SU-DHL-6 (cell line): ENCODE data around the gene SMAD3.
A peak's percentile ranks its signal among the peaks of the same experiment; 100 is the strongest.

Experiments used
- H2AFZ ChIP-seq: fragments of 200-600 bp; sonication (generic); 2 replicates; pipeline ENCODE4 v1.6.1; 2014; ENCODE audit warnings: low read depth, mild to moderate bottlenecking, moderate library complexity, mixed read lengths, antibody characterized with exemption, low read length; ENCODE audit not compliant: severe bottlenecking
- H3F3A ChIP-seq: fragments of 200-600 bp; shearing (Covaris generic); 2 replicates; pipeline ENCODE4 v1.6.0; 2016; ENCODE audit warnings: antibody characterized with exemption, mild to moderate bottlenecking; ENCODE audit not compliant: insufficient read depth
- H3K27ac ChIP-seq: fragments of 200-600 bp; sonication (generic); 2 replicates; pipeline ENCODE4 v1.5.1; 2016; ENCODE audit warnings: low read depth, mild to moderate bottlenecking, low read length, moderate library complexity, mixed read lengths
- H3K27me3 ChIP-seq: fragments of 200-600 bp; sonication (generic), shearing (Covaris generic); 2 replicates; pipeline ENCODE4 v1.6.0; 2014; ENCODE audit warnings: mild to moderate bottlenecking, low read length
- H3K36me3 ChIP-seq: fragments of 200-600 bp; sonication (generic); 2 replicates; pipeline ENCODE4 v1.6.1; 2014; ENCODE audit warnings: mild to moderate bottlenecking, low read length, mixed read lengths
- H3K4me2 ChIP-seq: fragments of 300-600, 200-600 bp; shearing (Covaris generic), sonication (generic); 2 replicates; pipeline ENCODE4 v1.6.0; 2014; ENCODE audit warnings: low read length, low read depth, mild to moderate bottlenecking; ENCODE audit not compliant: poor library complexity, severe bottlenecking
- H3K4me3 ChIP-seq: fragments of 200-600 bp; sonication (generic); 2 replicates; pipeline ENCODE4 v1.5.1; 2014; ENCODE audit warnings: antibody characterized with exemption, low read length, mild to moderate bottlenecking, mixed read lengths; ENCODE audit not compliant: insufficient read depth, poor library complexity, severe bottlenecking
- H3K79me2 ChIP-seq: fragments of 200-600 bp; sonication (generic); 2 replicates; pipeline ENCODE4 v1.6.1; 2014; ENCODE audit warnings: mild to moderate bottlenecking, low read length, moderate library complexity; ENCODE audit not compliant: insufficient read depth
- H3K9ac ChIP-seq: fragments of 200-600 bp; sonication (generic); 2 replicates; pipeline ENCODE4 v1.7.0; 2014; ENCODE audit warnings: mild to moderate bottlenecking, low read length
- H3K9me2 ChIP-seq: fragments of 200-600 bp; sonication (generic); replicated peaks from 2 replicates; pipeline ENCODE4 v1.6.1; 2014; ENCODE audit warnings: low read length; ENCODE audit not compliant: insufficient read depth
- H3K9me3 ChIP-seq: fragments of 200-600 bp; sonication (generic); 2 replicates; pipeline ENCODE4 v1.6.1; 2014; ENCODE audit warnings: low read length, mixed read lengths; ENCODE audit not compliant: insufficient read depth
- H4K20me1 ChIP-seq: fragments of 200-600 bp; sonication (generic); 2 replicates; pipeline ENCODE4 v1.6.1; 2014; ENCODE audit warnings: low read depth, mild to moderate bottlenecking, antibody characterized with exemption, low read length, moderate library complexity, mixed read lengths
- CTCF ChIP-seq: fragments of 200-600 bp; sonication (generic); IDR thresholded peaks from one replicate; pipeline ENCODE4 v1.5.1; 2017; ENCODE audit warnings: antibody characterized with exemption, mild to moderate bottlenecking, low read length, moderate library complexity; ENCODE audit not compliant: insufficient read depth, poor library complexity, severe bottlenecking
- EZH2phosphoT487 ChIP-seq: fragments of 200-600 bp; sonication (generic), shearing (Covaris generic); conservative IDR thresholded peaks from 2 replicates; pipeline ENCODE4 v1.6.1; 2018; ENCODE audit warnings: mild to moderate bottlenecking, antibody characterized with exemption, low read length, moderate library complexity, mixed read lengths

SMAD3 gene

DNA sequence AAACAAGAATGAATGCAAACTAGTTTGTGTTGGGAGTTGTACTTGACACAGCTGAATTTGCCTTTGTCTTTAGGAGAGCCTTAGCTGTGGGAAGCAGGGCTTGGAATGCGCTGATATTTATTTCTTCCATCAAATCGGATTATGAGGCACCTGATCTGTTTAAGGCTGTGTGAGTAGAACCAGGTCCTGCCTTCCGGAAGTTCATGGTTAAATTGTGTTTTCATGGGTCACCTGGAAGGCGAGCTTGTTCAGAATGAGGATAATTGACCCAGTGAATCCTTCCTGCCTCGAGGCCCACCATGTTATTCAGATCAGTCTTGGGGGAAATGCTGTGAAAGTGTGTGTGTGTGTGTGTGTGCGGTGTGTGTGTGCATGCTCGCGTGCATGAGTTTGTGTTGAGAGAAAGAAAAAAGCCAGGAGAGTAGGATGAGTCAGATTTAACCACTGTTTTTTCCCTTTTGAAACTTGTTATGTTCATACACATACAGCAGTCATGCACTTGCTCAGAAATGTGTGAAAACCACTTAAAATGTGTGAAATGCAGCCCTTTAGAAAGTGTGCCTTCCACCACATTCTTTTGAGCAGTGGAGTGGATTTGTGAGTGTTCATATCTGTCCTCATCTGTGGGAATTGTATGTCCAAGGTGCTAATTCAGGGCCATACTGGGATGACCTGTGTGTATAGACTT lies 36.7 kb downstream of the SMAD3 start:
- peak overlapping the region; percentile 47 for H3K9ac ChIP-seq
- H3K27me3 ChIP-seq = no peaks in the 10 kb centered on the region
- no peaks in the 10 kb centered on the region for H3K36me3 ChIP-seq
- H3K4me3 ChIP-seq = no peak overlapping the region
- 0 out of 2 replicates have a peak, but pooled peaks cover 3% of the 10 kb centered on the region for H3F3A ChIP-seq
- no peaks in the 10 kb centered on the region for H3K9me2 ChIP-seq
- H4K20me1 ChIP-seq = no peaks in the 10 kb centered on the region
- no peaks in the 10 kb centered on the region for H3K9me3 ChIP-seq
- no peak overlapping the region for H2AFZ ChIP-seq
- no peak for TF ChIP-seq CTCF
- TF ChIP-seq EZH2phosphoT487 = no peak
- peaks cover 26% of the 10 kb centered on the region for H3K79me2 ChIP-seq
- peak overlapping the region; percentile 76 for H3K4me2 ChIP-seq
- H3K27ac ChIP-seq = peak overlapping the region; percentile 86

DNA sequence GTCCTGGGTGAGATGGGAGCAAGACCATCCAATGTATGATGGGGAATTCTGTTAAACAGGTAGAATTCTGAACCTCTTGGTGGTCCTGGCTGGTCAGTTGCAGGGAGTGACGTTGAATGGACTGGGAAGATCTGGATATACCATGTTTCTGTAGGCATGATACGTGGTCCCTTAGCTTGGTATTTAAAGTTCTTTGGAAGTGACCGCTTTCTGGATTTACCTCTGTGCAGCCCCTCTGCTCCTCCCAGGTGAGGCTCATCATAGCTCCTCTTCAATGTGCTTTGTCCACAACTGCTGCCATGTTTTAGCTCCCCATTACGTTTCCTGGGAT lies 37.2 kb downstream of the SMAD3 start:
- Histone ChIP-seq H3K4me3 (no peak overlapping the region), H3F3A (0 out of 2 replicates have a peak, but pooled peaks cover 3% of the 10 kb centered on the region), H2AFZ (no peak overlapping the region), H3K4me2 (no peak overlapping the region), H4K20me1 (no peaks in the 10 kb centered on the region), H3K9me3 (no peaks in the 10 kb centered on the region), H3K36me3 (no peaks in the 10 kb centered on the region), H3K9me2 (no peaks in the 10 kb centered on the region), H3K79me2 (peaks cover 23% of the 10 kb centered on the region), H3K9ac (no peak overlapping the region), H3K27me3 (no peaks in the 10 kb centered on the region), H3K27ac (no peak overlapping the region)
- TF ChIP-seq CTCF (no peak), EZH2phosphoT487 (no peak)

GRCh38 chr15:67103021-67103420 lies 37.6 kb downstream of the SMAD3 start:
- Histone ChIP-seq H3F3A (0 out of 2 replicates have a peak, but pooled peaks cover 3% of the 10 kb centered on the region), H3K36me3 (no peaks in the 10 kb centered on the region), H3K9me3 (no peaks in the 10 kb centered on the region), H3K4me2 (no peak overlapping the region), H3K9me2 (no peaks in the 10 kb centered on the region), H3K79me2 (peaks cover 23% of the 10 kb centered on the region), H3K27ac (no peak overlapping the region), H2AFZ (no peak overlapping the region), H3K9ac (no peak overlapping the region), H3K4me3 (no peak overlapping the region), H4K20me1 (no peaks in the 10 kb centered on the region), H3K27me3 (no peaks in the 10 kb centered on the region)
- no peak for TF ChIP-seq EZH2phosphoT487
- no peak for TF ChIP-seq CTCF
